ENCODE measurements around the gene USP17L27. TPM values are rescaled to one million over a fixed set of nuclear protein-coding genes. Genes with fewer than 3 reads are reported as not detected.
"Not testable (repeated sequence)": the region's sequence is repeated elsewhere in the genome, so short reads cannot be mapped to it uniquely, and the experiment has no call there.

The USP17L27 gene, protein sequence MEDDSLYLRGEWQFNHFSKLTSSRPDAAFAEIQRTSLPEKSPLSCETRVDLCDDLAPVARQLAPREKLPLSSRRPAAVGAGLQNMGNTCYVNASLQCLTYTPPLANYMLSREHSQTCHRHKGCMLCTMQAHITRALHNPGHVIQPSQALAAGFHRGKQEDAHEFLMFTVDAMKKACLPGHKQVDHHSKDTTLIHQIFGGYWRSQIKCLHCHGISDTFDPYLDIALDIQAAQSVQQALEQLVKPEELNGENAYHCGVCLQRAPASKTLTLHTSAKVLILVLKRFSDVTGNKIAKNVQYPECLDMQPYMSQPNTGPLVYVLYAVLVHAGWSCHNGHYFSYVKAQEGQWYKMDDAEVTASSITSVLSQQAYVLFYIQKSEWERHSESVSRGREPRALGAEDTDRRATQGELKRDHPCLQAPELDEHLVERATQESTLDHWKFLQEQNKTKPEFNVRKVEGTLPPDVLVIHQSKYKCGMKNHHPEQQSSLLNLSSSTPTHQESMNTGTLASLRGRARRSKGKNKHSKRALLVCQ
- not detected for total RNA-seq

DNA sequence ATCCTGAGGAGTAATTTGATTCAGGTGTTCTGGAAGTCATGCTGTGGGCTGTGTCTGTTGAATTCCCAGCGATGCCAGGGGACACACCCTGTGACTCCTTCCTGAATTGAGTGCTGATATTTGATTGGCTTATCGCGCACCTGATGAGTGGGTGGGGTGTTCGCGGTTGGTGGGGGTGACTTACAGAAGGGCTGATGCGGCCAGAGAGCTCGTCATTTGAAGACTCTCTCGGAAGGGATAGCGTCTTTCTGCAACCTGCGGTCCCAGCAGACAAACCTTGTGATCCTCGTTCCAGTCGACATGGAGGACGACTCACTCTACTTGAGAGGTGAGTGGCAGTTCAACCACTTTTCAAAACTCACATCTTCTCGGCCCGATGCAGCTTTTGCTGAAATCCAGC is at the start of gene USP17L27:
USP17L27 (plus strand) TSS at position 301 of the 400 bp plus-strand sequence; CDS start at position 301, 0 bp downstream.
- H3K4me3 ChIP-seq, H3K27ac ChIP-seq: not testable (repeated sequence)

DNA sequence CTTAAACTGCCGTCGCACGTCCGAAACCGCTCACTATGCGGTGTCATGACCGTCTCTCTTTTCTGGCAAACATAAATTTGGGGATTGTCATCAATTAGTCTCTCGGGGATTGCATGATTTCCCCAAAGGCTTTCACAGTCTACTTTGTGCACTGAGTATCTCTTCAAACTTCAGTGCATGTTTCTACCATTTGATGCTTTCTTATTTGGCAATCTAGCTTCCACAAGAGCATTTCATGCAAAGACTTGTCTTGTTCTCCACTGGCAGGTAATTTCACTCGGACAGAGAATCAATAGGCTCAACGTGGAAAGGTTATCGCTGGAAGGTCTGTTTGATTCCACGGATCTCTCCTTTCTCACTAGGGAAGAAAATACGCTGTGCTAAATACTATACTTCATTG is 19.8 kb upstream of the USP17L27 start:
- H3K36me3 ChIP-seq; H3K27me3 ChIP-seq; H3K4me3 ChIP-seq; intact Hi-C loops (cut with DNase I); H3K4me1 ChIP-seq; H3K27ac ChIP-seq; H3K9me3 ChIP-seq; DNase-seq (ENCODE audit: low spot score in 2 of 2): not testable (repeated sequence)

More for the DNA sequence above, at the start of gene USP17L27:
- DNase-seq (ENCODE audit: low spot score in 2 of 2); intact Hi-C loops (cut with DNase I); H3K4me1 ChIP-seq; H3K9me3 ChIP-seq; H3K36me3 ChIP-seq; H3K27me3 ChIP-seq: not testable (repeated sequence)

DNA sequence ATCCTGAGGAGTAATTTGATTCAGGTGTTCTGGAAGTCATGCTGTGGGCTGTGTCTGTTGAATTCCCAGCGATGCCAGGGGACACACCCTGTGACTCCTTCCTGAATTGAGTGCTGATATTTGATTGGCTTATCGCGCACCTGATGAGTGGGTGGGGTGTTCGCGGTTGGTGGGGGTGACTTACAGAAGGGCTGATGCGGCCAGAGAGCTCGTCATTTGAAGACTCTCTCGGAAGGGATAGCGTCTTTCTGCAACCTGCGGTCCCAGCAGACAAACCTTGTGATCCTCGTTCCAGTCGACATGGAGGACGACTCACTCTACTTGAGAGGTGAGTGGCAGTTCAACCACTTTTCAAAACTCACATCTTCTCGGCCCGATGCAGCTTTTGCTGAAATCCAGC is 19.1 kb upstream of the USP17L27 start, which contains the start of gene USP17L24:
USP17L24 (plus strand) TSS at position 301 of the 400 bp plus-strand sequence; CDS start at position 301, 0 bp downstream.
- H3K4me1 ChIP-seq; H3K27ac ChIP-seq; DNase-seq (ENCODE audit: low spot score in 2 of 2); H3K9me3 ChIP-seq; H3K27me3 ChIP-seq; H3K36me3 ChIP-seq; H3K4me3 ChIP-seq; intact Hi-C loops (cut with DNase I): not testable (repeated sequence)

DNA sequence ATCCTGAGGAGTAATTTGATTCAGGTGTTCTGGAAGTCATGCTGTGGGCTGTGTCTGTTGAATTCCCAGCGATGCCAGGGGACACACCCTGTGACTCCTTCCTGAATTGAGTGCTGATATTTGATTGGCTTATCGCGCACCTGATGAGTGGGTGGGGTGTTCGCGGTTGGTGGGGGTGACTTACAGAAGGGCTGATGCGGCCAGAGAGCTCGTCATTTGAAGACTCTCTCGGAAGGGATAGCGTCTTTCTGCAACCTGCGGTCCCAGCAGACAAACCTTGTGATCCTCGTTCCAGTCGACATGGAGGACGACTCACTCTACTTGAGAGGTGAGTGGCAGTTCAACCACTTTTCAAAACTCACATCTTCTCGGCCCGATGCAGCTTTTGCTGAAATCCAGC is 14.3 kb upstream of the USP17L27 start, which contains the start of gene USP17L25:
USP17L25 (plus strand) TSS at position 301 of the 400 bp plus-strand sequence; CDS start at position 301, 0 bp downstream.
- H3K27me3 ChIP-seq; H3K9me3 ChIP-seq; DNase-seq (ENCODE audit: low spot score in 2 of 2); H3K4me3 ChIP-seq; H3K36me3 ChIP-seq; H3K4me1 ChIP-seq; H3K27ac ChIP-seq; intact Hi-C loops (cut with DNase I): not testable (repeated sequence)

DNA sequence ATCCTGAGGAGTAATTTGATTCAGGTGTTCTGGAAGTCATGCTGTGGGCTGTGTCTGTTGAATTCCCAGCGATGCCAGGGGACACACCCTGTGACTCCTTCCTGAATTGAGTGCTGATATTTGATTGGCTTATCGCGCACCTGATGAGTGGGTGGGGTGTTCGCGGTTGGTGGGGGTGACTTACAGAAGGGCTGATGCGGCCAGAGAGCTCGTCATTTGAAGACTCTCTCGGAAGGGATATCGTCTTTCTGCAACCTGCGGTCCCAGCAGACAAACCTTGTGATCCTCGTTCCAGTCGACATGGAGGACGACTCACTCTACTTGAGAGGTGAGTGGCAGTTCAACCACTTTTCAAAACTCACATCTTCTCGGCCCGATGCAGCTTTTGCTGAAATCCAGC is 9.6 kb upstream of the USP17L27 start, which contains the start of gene USP17L26:
USP17L26 (plus strand) TSS at position 301 of the 400 bp plus-strand sequence; CDS start at position 301, 0 bp downstream.
- H3K27me3 ChIP-seq; H3K9me3 ChIP-seq; DNase-seq (ENCODE audit: low spot score in 2 of 2); H3K36me3 ChIP-seq; H3K4me3 ChIP-seq; H3K27ac ChIP-seq; intact Hi-C loops (cut with DNase I); H3K4me1 ChIP-seq: not testable (repeated sequence)

DNA sequence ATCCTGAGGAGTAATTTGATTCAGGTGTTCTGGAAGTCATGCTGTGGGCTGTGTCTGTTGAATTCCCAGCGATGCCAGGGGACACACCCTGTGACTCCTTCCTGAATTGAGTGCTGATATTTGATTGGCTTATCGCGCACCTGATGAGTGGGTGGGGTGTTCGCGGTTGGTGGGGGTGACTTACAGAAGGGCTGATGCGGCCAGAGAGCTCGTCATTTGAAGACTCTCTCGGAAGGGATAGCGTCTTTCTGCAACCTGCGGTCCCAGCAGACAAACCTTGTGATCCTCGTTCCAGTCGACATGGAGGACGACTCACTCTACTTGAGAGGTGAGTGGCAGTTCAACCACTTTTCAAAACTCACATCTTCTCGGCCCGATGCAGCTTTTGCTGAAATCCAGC is 4.8 kb upstream of the USP17L27 start, which contains the start of gene USP17L5:
USP17L5 (plus strand) TSS at position 301 of the 400 bp plus-strand sequence; CDS start at position 301, 0 bp downstream.
- H3K4me3 ChIP-seq; H3K27me3 ChIP-seq; H3K36me3 ChIP-seq; intact Hi-C loops (cut with DNase I); H3K4me1 ChIP-seq; H3K27ac ChIP-seq; DNase-seq (ENCODE audit: low spot score in 2 of 2); H3K9me3 ChIP-seq: not testable (repeated sequence)

DNA sequence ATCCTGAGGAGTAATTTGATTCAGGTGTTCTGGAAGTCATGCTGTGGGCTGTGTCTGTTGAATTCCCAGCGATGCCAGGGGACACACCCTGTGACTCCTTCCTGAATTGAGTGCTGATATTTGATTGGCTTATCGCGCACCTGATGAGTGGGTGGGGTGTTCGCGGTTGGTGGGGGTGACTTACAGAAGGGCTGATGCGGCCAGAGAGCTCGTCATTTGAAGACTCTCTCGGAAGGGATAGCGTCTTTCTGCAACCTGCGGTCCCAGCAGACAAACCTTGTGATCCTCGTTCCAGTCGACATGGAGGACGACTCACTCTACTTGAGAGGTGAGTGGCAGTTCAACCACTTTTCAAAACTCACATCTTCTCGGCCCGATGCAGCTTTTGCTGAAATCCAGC is 4.6 kb downstream of the USP17L27 start, which contains the start of gene USP17L28:
USP17L28 (plus strand) TSS at position 301 of the 400 bp plus-strand sequence; CDS start at position 301, 0 bp downstream.
- H3K4me3 ChIP-seq: not testable (repeated sequence)

DNA sequence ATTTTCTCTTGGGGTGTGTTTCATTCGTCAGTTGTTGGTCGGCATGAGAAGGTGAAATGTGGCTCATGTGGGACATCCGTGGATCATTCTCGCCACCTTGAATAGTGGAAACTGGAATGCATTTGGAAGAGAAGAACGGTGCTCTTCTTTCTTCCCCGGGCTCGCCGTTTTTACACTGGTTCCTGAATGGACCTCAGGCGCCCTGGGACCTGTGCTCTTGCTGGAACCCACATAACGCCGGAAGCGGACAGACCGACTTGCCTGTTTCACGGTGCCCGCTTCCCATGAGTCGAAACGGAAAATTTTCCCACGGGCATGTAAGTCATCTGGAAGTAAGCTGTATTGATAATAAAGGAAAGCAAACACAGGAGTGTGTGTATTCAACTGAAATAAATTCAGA is 6.9 kb downstream of the USP17L27 start:
- not testable (repeated sequence) for H3K4me1 ChIP-seq

More for the DNA sequence above, 4.6 kb downstream of the USP17L27 start, which contains the start of gene USP17L28:
- H3K9me3 ChIP-seq; DNase-seq (ENCODE audit: low spot score in 2 of 2); H3K27ac ChIP-seq; H3K4me1 ChIP-seq; H3K36me3 ChIP-seq; intact Hi-C loops (cut with DNase I); H3K27me3 ChIP-seq: not testable (repeated sequence)

DNA sequence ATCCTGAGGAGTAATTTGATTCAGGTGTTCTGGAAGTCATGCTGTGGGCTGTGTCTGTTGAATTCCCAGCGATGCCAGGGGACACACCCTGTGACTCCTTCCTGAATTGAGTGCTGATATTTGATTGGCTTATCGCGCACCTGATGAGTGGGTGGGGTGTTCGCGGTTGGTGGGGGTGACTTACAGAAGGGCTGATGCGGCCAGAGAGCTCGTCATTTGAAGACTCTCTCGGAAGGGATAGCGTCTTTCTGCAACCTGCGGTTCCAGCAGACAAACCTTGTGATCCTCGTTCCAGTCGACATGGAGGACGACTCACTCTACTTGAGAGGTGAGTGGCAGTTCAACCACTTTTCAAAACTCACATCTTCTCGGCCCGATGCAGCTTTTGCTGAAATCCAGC is 9.4 kb downstream of the USP17L27 start, which contains the start of gene USP17L29:
USP17L29 (plus strand) TSS at position 301 of the 400 bp plus-strand sequence; CDS start at position 301, 0 bp downstream.
- H3K4me3 ChIP-seq; H3K36me3 ChIP-seq; H3K27me3 ChIP-seq; H3K27ac ChIP-seq; DNase-seq (ENCODE audit: low spot score in 2 of 2); intact Hi-C loops (cut with DNase I); H3K4me1 ChIP-seq; H3K9me3 ChIP-seq: not testable (repeated sequence)

More for the DNA sequence above, 6.9 kb downstream of the USP17L27 start:
- DNase-seq (ENCODE audit: low spot score in 2 of 2); H3K27me3 ChIP-seq; H3K4me3 ChIP-seq; H3K36me3 ChIP-seq; H3K27ac ChIP-seq; H3K9me3 ChIP-seq; intact Hi-C loops (cut with DNase I): not testable (repeated sequence)

DNA sequence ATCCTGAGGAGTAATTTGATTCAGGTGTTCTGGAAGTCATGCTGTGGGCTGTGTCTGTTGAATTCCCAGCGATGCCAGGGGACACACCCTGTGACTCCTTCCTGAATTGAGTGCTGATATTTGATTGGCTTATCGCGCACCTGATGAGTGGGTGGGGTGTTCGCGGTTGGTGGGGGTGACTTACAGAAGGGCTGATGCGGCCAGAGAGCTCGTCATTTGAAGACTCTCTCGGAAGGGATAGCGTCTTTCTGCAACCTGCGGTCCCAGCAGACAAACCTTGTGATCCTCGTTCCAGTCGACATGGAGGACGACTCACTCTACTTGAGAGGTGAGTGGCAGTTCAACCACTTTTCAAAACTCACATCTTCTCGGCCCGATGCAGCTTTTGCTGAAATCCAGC is 18.9 kb downstream of the USP17L27 start, which contains the start of gene USP17L30:
USP17L30 (plus strand) TSS at position 301 of the 400 bp plus-strand sequence; CDS start at position 301, 0 bp downstream.
- H3K9me3 ChIP-seq; H3K36me3 ChIP-seq; H3K4me1 ChIP-seq; DNase-seq (ENCODE audit: low spot score in 2 of 2); H3K27me3 ChIP-seq; H3K4me3 ChIP-seq; intact Hi-C loops (cut with DNase I); H3K27ac ChIP-seq: not testable (repeated sequence)

DNA sequence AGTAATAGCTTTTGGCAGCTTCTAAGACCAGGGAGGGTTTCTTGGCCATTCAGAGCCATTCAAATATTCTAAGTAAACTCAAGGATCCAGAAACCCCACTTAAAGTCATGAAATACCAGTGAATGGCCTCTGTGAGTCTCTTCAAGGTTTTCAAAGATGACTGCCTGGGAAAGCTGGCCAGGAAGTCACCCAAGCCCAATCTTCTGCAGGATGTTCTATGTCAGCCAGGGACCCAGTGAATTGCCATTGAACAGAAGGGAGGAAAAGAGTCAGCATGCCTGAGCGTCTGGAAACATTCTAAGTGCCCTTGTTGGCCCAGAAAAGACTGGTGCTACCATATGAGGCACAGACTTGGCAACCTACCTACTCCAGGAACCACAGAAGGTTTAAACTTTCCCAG is 35.9 kb downstream of the USP17L27 start:
- H3K4me1 ChIP-seq; H3K4me3 ChIP-seq; H3K27me3 ChIP-seq; H3K36me3 ChIP-seq; DNase-seq (ENCODE audit: low spot score in 2 of 2); H3K9me3 ChIP-seq; intact Hi-C loops (cut with DNase I); H3K27ac ChIP-seq: not testable (repeated sequence)
